Measurements from ENCODE around the gene SPNS3.

The SPNS3 gene

GRCh38 chr17:4427505-4427904, 6.2 kb upstream of the SPNS3 start:
- DNase-seq, result no peak

GRCh38 chr17:4436381-4436780, 2.6 kb downstream of the SPNS3 start:
- DNase-seq, result no peak

GRCh38 chr17:4436846-4437245, 3.1 kb downstream of the SPNS3 start:
- no peak for DNase-seq

- DNase-seq, result no peak
Observed at GRCh38 chr17:4438162-4438944, 4.6 kb downstream of the SPNS3 start.

- no peak for DNase-seq
Observed at GRCh38 chr17:4440021-4440420, 6.3 kb downstream of the SPNS3 start.

- DNase-seq, result no peak
Observed at GRCh38 chr17:4440690-4441686, 7.2 kb downstream of the SPNS3 start.

GRCh38 chr17:4442582-4442981, 8.8 kb downstream of the SPNS3 start:
- DNase-seq, result no peak

- no peak for DNase-seq
Observed at GRCh38 chr17:4443476-4443875, 9.7 kb downstream of the SPNS3 start.

GRCh38 chr17:4444782-4445473, 11.2 kb downstream of the SPNS3 start:
- no peak for DNase-seq

GRCh38 chr17:4445731-4446130, 12.0 kb downstream of the SPNS3 start:
- no peak for DNase-seq

- no peak for DNase-seq
Observed at GRCh38 chr17:4446326-4447071, 12.8 kb downstream of the SPNS3 start.

- DNase-seq, result no peak
Observed at GRCh38 chr17:4448197-4448980, 14.6 kb downstream of the SPNS3 start.

GRCh38 chr17:4449736-4450135, 16.0 kb downstream of the SPNS3 start:
- DNase-seq, result no peak

- no peak for DNase-seq
Observed at GRCh38 chr17:4450710-4451316, 17.1 kb downstream of the SPNS3 start.

- no peak for DNase-seq
Observed at GRCh38 chr17:4453812-4454591, 20.3 kb downstream of the SPNS3 start.

- DNase-seq, result no peak
Observed at GRCh38 chr17:4460661-4461060, 26.9 kb downstream of the SPNS3 start.

GRCh38 chr17:4463818-4464476, 30.2 kb downstream of the SPNS3 start:
- DNase-seq, result no peak

GRCh38 chr17:4465786-4466185, 32.0 kb downstream of the SPNS3 start:
- DNase-seq, result no peak

- no peak for DNase-seq
Observed at GRCh38 chr17:4467287-4467686, 33.5 kb downstream of the SPNS3 start.

- DNase-seq, result no peak
Observed at GRCh38 chr17:4469552-4469951, 35.8 kb downstream of the SPNS3 start.

Measured in GOT3 (cell line).